ENCODE data around the gene G0S2. TPM values are rescaled to one million over a fixed set of nuclear protein-coding genes. Genes with fewer than 3 reads are reported as not detected.

G0S2 gene
- total and polyA plus RNA-seq, 2 experiments from 2014 or later, result 3.2 to 8.2 TPM

DNA sequence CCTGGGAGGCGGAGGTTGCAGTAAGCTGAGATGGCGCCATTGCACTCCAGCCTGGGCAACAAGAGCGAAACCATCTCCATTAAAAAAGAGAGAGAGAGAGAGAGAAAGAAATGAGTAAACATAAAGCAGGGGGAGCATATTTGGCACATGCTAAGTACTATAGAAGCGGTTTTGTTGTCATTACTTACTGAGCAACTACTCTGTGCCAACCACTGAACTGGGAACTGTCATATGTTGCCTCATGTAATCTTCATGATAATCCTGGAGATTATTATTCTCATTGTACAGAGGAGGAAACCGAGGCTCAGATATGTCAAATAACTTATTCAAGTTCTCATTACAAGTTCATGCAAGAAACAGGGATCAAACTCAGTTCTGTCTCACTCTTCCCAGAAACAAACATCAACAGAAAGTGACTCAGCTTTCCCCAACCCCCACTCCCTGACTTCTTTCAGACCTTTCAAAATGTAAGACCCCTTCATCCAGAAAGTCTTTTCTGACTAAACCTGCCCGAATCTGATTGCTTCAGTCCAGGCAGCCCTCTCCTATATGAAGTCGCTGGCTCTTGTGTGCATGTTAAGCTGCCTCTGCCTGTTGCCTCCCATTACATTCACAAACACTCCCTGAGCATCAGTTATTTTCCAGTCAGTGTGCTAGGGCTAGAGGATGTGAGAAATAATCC is 46.5 kb upstream of the G0S2 start:
- no peaks in the 10 kb centered on the region; the same call in 2 of the 3 replicates for H3K9me3 Mint-ChIP-seq
- TF ChIP-seq EZH2phosphoT487 (IDR thresholded peaks at IDR 0.05; ENCODE audit: unreplicated experiment), result no peak
- TF ChIP-seq EZH2 (IDR thresholded peaks at IDR 0.05; ENCODE audit: low read depth, unreplicated experiment), result no peak
- no peak for TF ChIP-seq STAT1 (IDR thresholded peaks at IDR 0.05; ENCODE audit: unreplicated experiment)
- TF ChIP-seq ZNF114 (CRISPR knock-in tag; IDR thresholded peaks at IDR 0.05), result no peak
- TF ChIP-seq POLR2AphosphoS5 (IDR thresholded peaks at IDR 0.05; ENCODE audit: low read depth), result no peak
- TF ChIP-seq NANOG (IDR thresholded peaks at IDR 0.05; ENCODE audit: borderline replicate concordance), result no peak
- TF ChIP-seq, protein P1, sequence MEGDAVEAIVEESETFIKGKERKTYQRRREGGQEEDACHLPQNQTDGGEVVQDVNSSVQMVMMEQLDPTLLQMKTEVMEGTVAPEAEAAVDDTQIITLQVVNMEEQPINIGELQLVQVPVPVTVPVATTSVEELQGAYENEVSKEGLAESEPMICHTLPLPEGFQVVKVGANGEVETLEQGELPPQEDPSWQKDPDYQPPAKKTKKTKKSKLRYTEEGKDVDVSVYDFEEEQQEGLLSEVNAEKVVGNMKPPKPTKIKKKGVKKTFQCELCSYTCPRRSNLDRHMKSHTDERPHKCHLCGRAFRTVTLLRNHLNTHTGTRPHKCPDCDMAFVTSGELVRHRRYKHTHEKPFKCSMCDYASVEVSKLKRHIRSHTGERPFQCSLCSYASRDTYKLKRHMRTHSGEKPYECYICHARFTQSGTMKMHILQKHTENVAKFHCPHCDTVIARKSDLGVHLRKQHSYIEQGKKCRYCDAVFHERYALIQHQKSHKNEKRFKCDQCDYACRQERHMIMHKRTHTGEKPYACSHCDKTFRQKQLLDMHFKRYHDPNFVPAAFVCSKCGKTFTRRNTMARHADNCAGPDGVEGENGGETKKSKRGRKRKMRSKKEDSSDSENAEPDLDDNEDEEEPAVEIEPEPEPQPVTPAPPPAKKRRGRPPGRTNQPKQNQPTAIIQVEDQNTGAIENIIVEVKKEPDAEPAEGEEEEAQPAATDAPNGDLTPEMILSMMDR (conservative IDR thresholded peaks at IDR 0.05; ENCODE audit: low read depth in 2 of 2), result no peak
- TF ChIP-seq ZNF331 (CRISPR knock-in tag; IDR thresholded peaks at IDR 0.05; ENCODE audit: low read depth), result no peak
- TF ChIP-seq JUNB (IDR thresholded peaks at IDR 0.05; ENCODE audit: unreplicated experiment), result no peak
- TF ChIP-seq, protein P2, sequence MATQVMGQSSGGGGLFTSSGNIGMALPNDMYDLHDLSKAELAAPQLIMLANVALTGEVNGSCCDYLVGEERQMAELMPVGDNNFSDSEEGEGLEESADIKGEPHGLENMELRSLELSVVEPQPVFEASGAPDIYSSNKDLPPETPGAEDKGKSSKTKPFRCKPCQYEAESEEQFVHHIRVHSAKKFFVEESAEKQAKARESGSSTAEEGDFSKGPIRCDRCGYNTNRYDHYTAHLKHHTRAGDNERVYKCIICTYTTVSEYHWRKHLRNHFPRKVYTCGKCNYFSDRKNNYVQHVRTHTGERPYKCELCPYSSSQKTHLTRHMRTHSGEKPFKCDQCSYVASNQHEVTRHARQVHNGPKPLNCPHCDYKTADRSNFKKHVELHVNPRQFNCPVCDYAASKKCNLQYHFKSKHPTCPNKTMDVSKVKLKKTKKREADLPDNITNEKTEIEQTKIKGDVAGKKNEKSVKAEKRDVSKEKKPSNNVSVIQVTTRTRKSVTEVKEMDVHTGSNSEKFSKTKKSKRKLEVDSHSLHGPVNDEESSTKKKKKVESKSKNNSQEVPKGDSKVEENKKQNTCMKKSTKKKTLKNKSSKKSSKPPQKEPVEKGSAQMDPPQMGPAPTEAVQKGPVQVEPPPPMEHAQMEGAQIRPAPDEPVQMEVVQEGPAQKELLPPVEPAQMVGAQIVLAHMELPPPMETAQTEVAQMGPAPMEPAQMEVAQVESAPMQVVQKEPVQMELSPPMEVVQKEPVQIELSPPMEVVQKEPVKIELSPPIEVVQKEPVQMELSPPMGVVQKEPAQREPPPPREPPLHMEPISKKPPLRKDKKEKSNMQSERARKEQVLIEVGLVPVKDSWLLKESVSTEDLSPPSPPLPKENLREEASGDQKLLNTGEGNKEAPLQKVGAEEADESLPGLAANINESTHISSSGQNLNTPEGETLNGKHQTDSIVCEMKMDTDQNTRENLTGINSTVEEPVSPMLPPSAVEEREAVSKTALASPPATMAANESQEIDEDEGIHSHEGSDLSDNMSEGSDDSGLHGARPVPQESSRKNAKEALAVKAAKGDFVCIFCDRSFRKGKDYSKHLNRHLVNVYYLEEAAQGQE (IDR thresholded peaks at IDR 0.05; ENCODE audit: unreplicated experiment), result no peak
- TF ChIP-seq CREB1 (CRISPR knock-in tag; IDR thresholded peaks at IDR 0.05; ENCODE audit: low read depth), result no peak
- no peak for TF ChIP-seq ETS1 (IDR thresholded peaks at IDR 0.05)
- TF ChIP-seq, protein P3, sequence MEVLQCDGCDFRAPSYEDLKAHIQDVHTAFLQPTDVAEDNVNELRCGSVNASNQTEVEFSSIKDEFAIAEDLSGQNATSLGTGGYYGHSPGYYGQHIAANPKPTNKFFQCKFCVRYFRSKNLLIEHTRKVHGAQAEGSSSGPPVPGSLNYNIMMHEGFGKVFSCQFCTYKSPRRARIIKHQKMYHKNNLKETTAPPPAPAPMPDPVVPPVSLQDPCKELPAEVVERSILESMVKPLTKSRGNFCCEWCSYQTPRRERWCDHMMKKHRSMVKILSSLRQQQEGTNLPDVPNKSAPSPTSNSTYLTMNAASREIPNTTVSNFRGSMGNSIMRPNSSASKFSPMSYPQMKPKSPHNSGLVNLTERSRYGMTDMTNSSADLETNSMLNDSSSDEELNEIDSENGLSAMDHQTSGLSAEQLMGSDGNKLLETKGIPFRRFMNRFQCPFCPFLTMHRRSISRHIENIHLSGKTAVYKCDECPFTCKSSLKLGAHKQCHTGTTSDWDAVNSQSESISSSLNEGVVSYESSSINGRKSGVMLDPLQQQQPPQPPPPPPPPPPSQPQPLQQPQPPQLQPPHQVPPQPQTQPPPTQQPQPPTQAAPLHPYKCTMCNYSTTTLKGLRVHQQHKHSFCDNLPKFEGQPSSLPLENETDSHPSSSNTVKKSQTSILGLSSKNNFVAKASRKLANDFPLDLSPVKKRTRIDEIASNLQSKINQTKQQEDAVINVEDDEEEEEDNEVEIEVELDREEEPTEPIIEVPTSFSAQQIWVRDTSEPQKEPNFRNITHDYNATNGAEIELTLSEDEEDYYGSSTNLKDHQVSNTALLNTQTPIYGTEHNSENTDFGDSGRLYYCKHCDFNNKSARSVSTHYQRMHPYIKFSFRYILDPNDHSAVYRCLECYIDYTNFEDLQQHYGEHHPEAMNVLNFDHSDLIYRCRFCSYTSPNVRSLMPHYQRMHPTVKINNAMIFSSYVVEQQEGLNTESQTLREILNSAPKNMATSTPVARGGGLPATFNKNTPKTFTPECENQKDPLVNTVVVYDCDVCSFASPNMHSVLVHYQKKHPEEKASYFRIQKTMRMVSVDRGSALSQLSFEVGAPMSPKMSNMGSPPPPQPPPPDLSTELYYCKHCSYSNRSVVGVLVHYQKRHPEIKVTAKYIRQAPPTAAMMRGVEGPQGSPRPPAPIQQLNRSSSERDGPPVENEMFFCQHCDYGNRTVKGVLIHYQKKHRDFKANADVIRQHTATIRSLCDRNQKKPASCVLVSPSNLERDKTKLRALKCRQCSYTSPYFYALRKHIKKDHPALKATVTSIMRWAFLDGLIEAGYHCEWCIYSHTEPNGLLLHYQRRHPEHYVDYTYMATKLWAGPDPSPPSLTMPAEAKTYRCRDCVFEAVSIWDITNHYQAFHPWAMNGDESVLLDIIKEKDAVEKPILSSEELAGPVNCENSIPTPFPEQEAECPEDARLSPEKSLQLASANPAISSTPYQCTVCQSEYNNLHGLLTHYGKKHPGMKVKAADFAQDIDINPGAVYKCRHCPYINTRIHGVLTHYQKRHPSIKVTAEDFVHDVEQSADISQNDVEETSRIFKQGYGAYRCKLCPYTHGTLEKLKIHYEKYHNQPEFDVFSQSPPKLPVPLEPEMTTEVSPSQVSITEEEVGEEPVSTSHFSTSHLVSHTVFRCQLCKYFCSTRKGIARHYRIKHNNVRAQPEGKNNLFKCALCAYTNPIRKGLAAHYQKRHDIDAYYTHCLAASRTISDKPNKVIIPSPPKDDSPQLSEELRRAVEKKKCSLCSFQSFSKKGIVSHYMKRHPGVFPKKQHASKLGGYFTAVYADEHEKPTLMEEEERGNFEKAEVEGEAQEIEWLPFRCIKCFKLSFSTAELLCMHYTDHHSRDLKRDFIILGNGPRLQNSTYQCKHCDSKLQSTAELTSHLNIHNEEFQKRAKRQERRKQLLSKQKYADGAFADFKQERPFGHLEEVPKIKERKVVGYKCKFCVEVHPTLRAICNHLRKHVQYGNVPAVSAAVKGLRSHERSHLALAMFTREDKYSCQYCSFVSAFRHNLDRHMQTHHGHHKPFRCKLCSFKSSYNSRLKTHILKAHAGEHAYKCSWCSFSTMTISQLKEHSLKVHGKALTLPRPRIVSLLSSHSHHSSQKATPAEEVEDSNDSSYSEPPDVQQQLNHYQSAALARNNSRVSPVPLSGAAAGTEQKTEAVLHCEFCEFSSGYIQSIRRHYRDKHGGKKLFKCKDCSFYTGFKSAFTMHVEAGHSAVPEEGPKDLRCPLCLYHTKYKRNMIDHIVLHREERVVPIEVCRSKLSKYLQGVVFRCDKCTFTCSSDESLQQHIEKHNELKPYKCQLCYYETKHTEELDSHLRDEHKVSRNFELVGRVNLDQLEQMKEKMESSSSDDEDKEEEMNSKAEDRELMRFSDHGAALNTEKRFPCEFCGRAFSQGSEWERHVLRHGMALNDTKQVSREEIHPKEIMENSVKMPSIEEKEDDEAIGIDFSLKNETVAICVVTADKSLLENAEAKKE (CRISPR knock-in tag; IDR thresholded peaks at IDR 0.05), result no peak
- no peak overlapping the region for H3K4me3 ChIP-seq

More for the DNA sequence above, 46.5 kb upstream of the G0S2 start:
- Mint-ChIP-seq H3K4me1 (peaks cover 34% of the 10 kb centered on the region), H3K27ac (no peak overlapping the region), H3K4me3 (no peak overlapping the region), H3K27me3 (ENCODE audit: insufficient read depth, low read depth, poor library complexity) (peaks cover 10% of the 10 kb centered on the region), H3K36me3 (ENCODE audit: low read depth) (no peaks in the 10 kb centered on the region; the same call in 2 of the 3 replicates)
- no peaks in the 10 kb centered on the region for H3K79me2 ChIP-seq (replicated peaks; ENCODE audit: insufficient read depth)
- DNase-seq (ENCODE audit: low spot score) (no peak), ATAC-seq (no peak)
- H4K20me1 ChIP-seq (replicated peaks; ENCODE audit: insufficient read depth), result no peaks in the 10 kb centered on the region
- H3K4me1 ChIP-seq (ENCODE audit: insufficient read depth), result peaks cover 15% of the 10 kb centered on the region
- H3K4me2 ChIP-seq, result no peak overlapping the region
- no peak overlapping the region for H2AFZ ChIP-seq
- H3K36me3 ChIP-seq (ENCODE audit: insufficient read depth), result no peaks in the 10 kb centered on the region
- no peaks in the 10 kb centered on the region for H3K27me3 ChIP-seq (ENCODE audit: insufficient read depth)
- no peaks in the 10 kb centered on the region for H3F3A ChIP-seq (replicated peaks; ENCODE audit: low read depth)
- no peak overlapping the region for H3K27ac ChIP-seq (ENCODE audit: low read depth)
- peaks cover 2% of the 10 kb centered on the region; the same call in 1 of the 2 replicates for H3K9me2 ChIP-seq (ENCODE audit: insufficient read depth)
